SK-N-SH (cell line): Measurements from ENCODE around the gene RFX1. TPM values are rescaled to one million over a fixed set of nuclear protein-coding genes. Genes with fewer than 3 reads are reported as not detected.

ENCODE experiments used
- CTCF ChIA-PET: fragments of 300-600, 350-600 bp; formaldehyde crosslinking; extraction: SDS; loops from one replicate; lab custom pipeline; 2021; lab: Yijun Ruan, JAX
- POLR2A ChIA-PET: fragments of 350-600 bp; sonication (Branson Sonifier 250); formaldehyde crosslinking; extraction: SDS; loops from one replicate; lab custom pipeline; 2020; ENCODE audit warnings: antibody characterized with exemption, inconsistent platforms; lab: Yijun Ruan, JAX
- DNase-seq: peaks from one replicate; pipeline ENCODE4 v3.0.0; 2012
- H2AFZ ChIP-seq: fragments of 200-600 bp; sonication (generic); 2 replicates; pipeline ENCODE4 v1.8.1; 2016; ENCODE audit warnings: antibody characterized with exemption, mild to moderate bottlenecking, low read depth
- H3F3A ChIP-seq: fragments of 200-600 bp; sonication (generic); replicated peaks from 2 replicates; pipeline ENCODE3; 2016; ENCODE audit warnings: antibody characterized with exemption, mild to moderate bottlenecking; ENCODE audit not compliant: insufficient read depth
- H3K27ac ChIP-seq, 2 experiments: fragments of 200-500 bp in 1 of 2; fragments of 200-600 bp in 1 of 2; sonication (Bioruptor generic) in 1 of 2; sonication (generic), shearing (Covaris generic) in 1 of 2; 2 replicates each; pipeline versions ENCODE4 v1.5.1 to v1.6.1; 2014 to 2016; ENCODE audit warnings: low read depth in 2 of 2, inconsistent platforms in 1 of 2, low read length in 1 of 2, mild to moderate bottlenecking in 1 of 2, mixed read lengths in 1 of 2
- H3K27me3 ChIP-seq: fragments of 200-600 bp; sonication (generic), shearing (Covaris generic); 2 replicates; pipeline ENCODE4 v1.6.1; 2016; ENCODE audit warnings: mixed run types; ENCODE audit not compliant: insufficient read depth
- H3K36me3 ChIP-seq, 2 experiments: fragments of 200-500 bp in 1 of 2; fragments of 200-600 bp in 1 of 2; sonication (Bioruptor generic) in 1 of 2; sonication (generic) in 1 of 2; replicated peaks in 1 of 2; 2 replicates each; pipeline versions ENCODE3 to v1.5.1; 2014 to 2016; ENCODE audit warnings: low read length in 1 of 2, mild to moderate bottlenecking in 1 of 2; ENCODE audit not compliant: insufficient read depth in 2 of 2, control insufficient read depth in 1 of 2
- H3K4me1 ChIP-seq, 2 experiments: fragments of 200-500 bp in 1 of 2; fragments of 200-600 bp in 1 of 2; sonication (Bioruptor generic) in 1 of 2; sonication (generic), shearing (Covaris generic) in 1 of 2; 2 replicates each; pipeline versions ENCODE4 v1.5.1 to v1.6.1; 2014 to 2016; ENCODE audit warnings: low read depth in 1 of 2, low read length in 1 of 2, mixed run types in 1 of 2; ENCODE audit not compliant: insufficient read depth in 2 of 2, control insufficient read depth in 1 of 2
- H3K4me2 ChIP-seq: fragments of 200-600 bp; sonication (generic), shearing (Covaris generic); 2 replicates; pipeline ENCODE4 v1.6.1; 2017; ENCODE audit warnings: mixed run types
- H3K4me3 ChIP-seq, 2 experiments: fragments of 200-500 bp in 1 of 2; fragments of 200-600 bp in 1 of 2; sonication (Bioruptor generic) in 1 of 2; sonication (generic), shearing (Covaris generic) in 1 of 2; 2 replicates each; pipeline versions ENCODE4 v1.5.1 to v1.8.1; 2014 to 2016; ENCODE audit warnings: low read depth in 2 of 2, inconsistent platforms in 1 of 2, low read length in 1 of 2, mild to moderate bottlenecking in 1 of 2, mixed read lengths in 1 of 2, moderate library complexity in 1 of 2
- H3K79me2 ChIP-seq: fragments of 200-600 bp; sonication (generic); 2 replicates; pipeline ENCODE4 v1.8.1; 2017; ENCODE audit warnings: mild to moderate bottlenecking; ENCODE audit not compliant: insufficient read depth
- H3K9ac ChIP-seq: fragments of 200-600 bp; sonication (generic); 2 replicates; pipeline ENCODE4 v1.6.1; 2017; ENCODE audit warnings: mixed run types
- H3K9me2 ChIP-seq: fragments of 200-600 bp; sonication (generic); 2 replicates; pipeline ENCODE4 v1.6.1; 2017; ENCODE audit warnings: mixed run types
- H3K9me3 ChIP-seq: fragments of 200-600 bp; sonication (generic); 2 replicates; pipeline ENCODE4 v1.6.1; 2017; ENCODE audit warnings: mixed run types, mild to moderate bottlenecking, moderate library complexity
- H4K20me1 ChIP-seq: fragments of 200-600 bp; sonication (generic); 2 replicates; pipeline ENCODE4 v1.6.1; 2017; ENCODE audit warnings: mild to moderate bottlenecking, mixed run types; ENCODE audit not compliant: insufficient read depth
- EP300 ChIP-seq, 2 experiments: IDR thresholded peaks; 2 replicates each; pipeline versions ENCODE4 v1.4.0 to v1.6.1; 2012; ENCODE audit warnings: borderline replicate concordance in 1 of 2, low read depth in 1 of 2, low read length in 1 of 2
- GABPA ChIP-seq: IDR thresholded peaks from 2 replicates; pipeline ENCODE4 v1.4.0; 2012; ENCODE audit warnings: low read depth, mild to moderate bottlenecking
- IRF3 ChIP-seq: fragments of 150-350 bp; IDR thresholded peaks from 2 replicates; pipeline ENCODE4 v1.6.1; 2016; ENCODE audit warnings: mild to moderate bottlenecking, low read depth, low read length
- MXI1 ChIP-seq: IDR thresholded peaks from 2 replicates; pipeline ENCODE4 v1.6.1; 2012; ENCODE audit warnings: mild to moderate bottlenecking, low read depth, low read length, improper control_type of control experiment
- NRF1 ChIP-seq: IDR thresholded peaks from 2 replicates; pipeline ENCODE4 v1.6.1; 2012; ENCODE audit warnings: low read depth, mild to moderate bottlenecking, low read length
- PBX3 ChIP-seq: IDR thresholded peaks from 2 replicates; pipeline ENCODE4; 2012
- POLR2AphosphoS5 ChIP-seq: IDR thresholded peaks from 2 replicates; pipeline ENCODE4 v1.6.1; 2012; ENCODE audit warnings: low read depth, low read length
- RCOR1 ChIP-seq: fragments of 150-350 bp; IDR thresholded peaks from 2 replicates; pipeline ENCODE4 v1.6.1; 2017; ENCODE audit warnings: antibody characterized with exemption, low read length
- REST ChIP-seq: IDR thresholded peaks from 2 replicates; pipeline ENCODE4 v1.6.1; 2012; ENCODE audit warnings: mild to moderate bottlenecking, low read depth, low read length, moderate library complexity
- SIN3A ChIP-seq: IDR thresholded peaks from 2 replicates; pipeline ENCODE4 v1.6.1; 2012; ENCODE audit warnings: low read depth, mild to moderate bottlenecking, low read length, moderate library complexity, borderline replicate concordance
- SMC3 ChIP-seq: IDR thresholded peaks from 2 replicates; pipeline ENCODE4 v1.6.1; 2012; ENCODE audit warnings: low read depth, low read length, improper control_type of control experiment
- TCF12 ChIP-seq: IDR thresholded peaks from 2 replicates; pipeline ENCODE4 v1.4.0; 2012
- TEAD4 ChIP-seq: IDR thresholded peaks from 2 replicates; pipeline ENCODE4 v1.4.0; 2012; ENCODE audit warnings: mild to moderate bottlenecking, borderline replicate concordance; ENCODE audit not compliant: insufficient read depth
- ZBTB33 ChIP-seq: IDR thresholded peaks from 2 replicates; pipeline ENCODE4 v1.4.0; 2012; ENCODE audit warnings: low read depth, borderline replicate concordance
- WGBS: methylation state at CpG from one replicate; pipeline ENCODE4 v1.1.6; 2017; ENCODE audit warnings: low lambda C conversion rate; 5-methylcytosine and 5-hydroxymethylcytosine counted together
- polyA plus RNA-seq, 3 experiments: library from polyadenylated mRNA; depleted of rRNA; stranded (reverse); fragments of >200 nt; gene quantifications; 2 replicates each; pipeline ENCODE4 v1.2.3, GENCODE V29; 2012

RFX1 gene
- polyA plus RNA-seq, 1 of the 3 experiments (the other 2 are of a cell fraction), result 1.5 TPM

- Histone ChIP-seq H2AFZ (no peak overlapping the region), H3K9me2 (no peaks in the 10 kb centered on the region), H3K4me2 (no peak overlapping the region), H3K9ac (no peak overlapping the region), H3K79me2 (peaks cover 8% of the 10 kb centered on the region; the same call in 1 of the 2 replicates), H3K27ac (peak overlapping the region in 1 of 2 experiments; percentile 12; a peak in 1 of 4 replicates), H3K9me3 (peaks cover 10% of the 10 kb centered on the region; the same call in 1 of the 2 replicates), H4K20me1 (no peaks in the 10 kb centered on the region), H3F3A (peaks cover 15% of the 10 kb centered on the region), H3K4me1 (peaks cover 0 to 7% of the 10 kb centered on the region in 2 experiments; a peak in 1 of 4 replicates), H3K4me3 (no peak overlapping the region), H3K36me3 (peaks cover 0 to 16% of the 10 kb centered on the region in 2 experiments), H3K27me3 (no peaks in the 10 kb centered on the region)
- TF ChIP-seq TCF12 (no peak), TEAD4 (no peak), IRF3 (no peak), PBX3 (no peak)
- POLR2A ChIA-PET, result interaction anchor here (1.4 kb wide), 1 partner anchor 10 kb away, joined by 3 read pairs; no protein-coding TSS in a partner anchor
- WGBS, result 81% methylated on average over 10 of the region's 10 CpGs
- no peak for DNase-seq
- CTCF ChIA-PET, result interaction anchor here (1.0 kb wide), 1 partner anchor 65 kb away, joined by 3 read pairs; the partner anchor contains the start of gene PODNL1
These were observed 2.7 kb downstream of the RFX1 start for GRCh38 chr19:14003251-14004055.

- H3K9ac ChIP-seq, result no peak overlapping the region
- peaks cover 10% of the 10 kb centered on the region; the same call in 1 of the 2 replicates for H3K79me2 ChIP-seq
- H3K27ac ChIP-seq, result no peak overlapping the region; a peak in 1 of 4 replicates
- H4K20me1 ChIP-seq, result no peaks in the 10 kb centered on the region
- CTCF ChIA-PET, result interaction anchor here (1.0 kb wide), 1 partner anchor 64 kb away, joined by 3 read pairs; the partner anchor contains the start of gene PODNL1
- no peak for DNase-seq
- H3K36me3 ChIP-seq, result peaks cover 0 to 16% of the 10 kb centered on the region in 2 experiments
- peaks cover 10% of the 10 kb centered on the region; the same call in 1 of the 2 replicates for H3K9me3 ChIP-seq
- H3K9me2 ChIP-seq, result no peaks in the 10 kb centered on the region
- peaks cover 14% of the 10 kb centered on the region for H3F3A ChIP-seq
- 95% methylated on average over 9 of the region's 13 CpGs for WGBS
- POLR2A ChIA-PET, result no interaction called here
- peaks cover 0 to 7% of the 10 kb centered on the region in 2 experiments; a peak in 1 of 4 replicates for H3K4me1 ChIP-seq
- no peaks in the 10 kb centered on the region for H3K27me3 ChIP-seq
- H3K4me2 ChIP-seq, result no peak overlapping the region
- H3K4me3 ChIP-seq, result no peak overlapping the region
- no peak overlapping the region for H2AFZ ChIP-seq
- TF ChIP-seq NRF1, result no peak
- TF ChIP-seq ZBTB33, result no peak
- no peak for TF ChIP-seq MXI1
- TF ChIP-seq REST, result no peak
- no peak for TF ChIP-seq GABPA
- TF ChIP-seq SMC3, result no peak
- TF ChIP-seq SIN3A, result no peak
- no peak for TF ChIP-seq RCOR1
- no peak for TF ChIP-seq PBX3
- no peak for TF ChIP-seq POLR2AphosphoS5
- no peak for TF ChIP-seq EP300 (IDR thresholded peaks at IDR 0.05; ENCODE audit: borderline replicate concordance in 1 of 2, low read depth in 1 of 2, low read length in 1 of 2)
These were observed 3.4 kb downstream of the RFX1 start for GRCh38 chr19:14002571-14003250.
